ENCODE data around the gene AP3S1.
A peak's percentile ranks its signal among the peaks of the same experiment; 100 is the strongest.
"Not testable (repeated sequence)": the region's sequence is repeated elsewhere in the genome, so short reads cannot be mapped to it uniquely, and the experiment has no call there.

AP3S1 gene

DNA sequence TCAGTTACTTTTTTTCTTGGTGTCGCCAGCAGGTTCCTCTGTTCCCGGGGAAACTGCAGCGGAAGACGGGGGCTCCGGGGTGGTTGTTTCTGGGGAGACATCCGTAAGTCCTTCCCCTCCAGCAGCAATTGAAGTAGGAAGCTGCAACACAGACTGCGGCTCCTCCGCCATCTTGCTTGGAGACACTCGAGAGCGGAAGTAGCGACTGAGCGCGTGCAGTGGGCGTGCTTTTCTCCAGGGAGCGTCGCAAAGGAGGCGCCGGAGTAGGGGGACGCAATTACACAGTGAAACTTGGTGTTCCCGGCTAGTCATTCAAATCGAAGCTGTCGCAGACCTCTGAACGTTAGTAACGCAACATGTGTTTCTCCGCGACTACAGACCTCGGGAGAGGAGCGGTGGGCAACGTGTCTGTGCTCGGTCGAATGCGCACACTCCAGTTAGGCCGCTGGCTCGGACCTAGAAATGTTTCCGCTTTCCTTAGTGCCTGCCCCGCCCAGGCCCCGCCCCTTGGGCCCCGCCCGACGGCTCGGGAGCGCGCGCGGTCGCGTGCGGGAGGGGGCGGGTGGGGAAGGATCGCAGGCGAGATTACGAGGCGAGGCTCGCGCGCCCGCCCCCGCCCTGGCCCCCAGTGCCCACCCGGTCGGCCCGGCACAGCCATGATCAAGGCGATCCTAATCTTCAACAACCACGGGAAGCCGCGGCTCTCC lies at the start of gene AP3S1, which contains the start of gene ATG12:
TSS of gene AP3S1 (plus strand) at position 554 of the 707 bp plus-strand sequence. CDS start at position 657, 103 bp downstream.
TSS of gene ATG12 (minus strand) at position 184 of the 707 bp plus-strand sequence. CDS start at position 171, 13 bp downstream.
- DNase-seq (ENCODE audit: low spot score), result peak; percentile 95

DNA sequence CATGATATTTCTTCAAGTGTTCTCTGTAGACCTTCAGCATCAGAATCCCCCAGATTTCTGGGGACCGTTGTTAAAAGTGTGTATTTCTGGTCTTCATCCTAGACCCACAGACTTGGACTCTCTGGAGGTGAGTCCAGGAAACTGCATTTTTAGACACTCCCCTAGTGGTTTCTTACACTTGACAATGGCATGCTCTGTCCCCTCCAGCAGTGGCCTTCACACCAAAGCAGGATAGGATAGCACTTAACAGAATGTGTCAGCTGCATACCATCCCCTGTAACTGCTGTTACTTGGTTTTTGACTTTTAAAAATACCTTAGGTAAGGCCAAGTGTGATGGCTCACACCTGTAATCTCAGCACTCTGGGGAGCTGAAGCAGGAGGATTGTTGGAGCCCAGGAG lies 46.0 kb upstream of the AP3S1 start:
- peak; percentile 28 for DNase-seq (ENCODE audit: low spot score)

DNA sequence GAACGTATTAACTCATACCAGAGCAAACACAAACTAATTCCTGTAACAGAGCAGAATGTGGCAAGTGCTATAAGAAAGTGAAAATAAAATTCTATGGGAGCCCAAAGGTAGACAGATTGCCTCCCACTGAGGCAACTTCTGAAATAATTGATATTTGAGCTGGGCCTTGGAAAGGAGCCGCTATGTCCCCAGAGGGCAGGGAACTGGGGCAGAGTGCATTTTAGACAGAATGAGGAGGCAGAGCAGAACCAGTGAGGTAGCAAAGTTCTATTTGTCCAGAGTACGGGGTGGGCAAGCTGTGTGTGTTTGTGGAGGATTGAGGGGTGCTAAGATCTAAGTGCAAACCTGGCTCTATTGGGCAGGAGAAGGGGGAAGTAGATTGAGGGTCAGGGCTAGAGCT lies 45.1 kb upstream of the AP3S1 start:
- no peak for DNase-seq (ENCODE audit: low spot score)

DNA sequence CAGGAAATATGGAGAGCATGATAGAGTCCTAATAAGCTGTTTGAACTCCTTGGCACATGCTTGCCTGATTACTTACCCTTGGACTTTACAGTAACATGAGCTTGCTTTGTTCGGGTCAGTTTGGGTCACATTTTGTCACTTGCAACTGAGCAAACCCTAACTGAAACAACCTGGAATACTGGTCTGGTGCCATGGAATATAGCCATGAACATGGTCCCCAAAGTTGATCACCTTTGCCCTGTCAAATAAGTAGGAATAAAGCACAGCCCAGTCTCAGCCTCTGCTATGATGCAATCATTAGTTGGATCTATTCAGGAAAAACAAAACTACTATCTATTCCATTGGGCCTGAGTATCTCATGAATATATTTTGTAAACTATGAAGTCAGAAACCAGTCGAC lies 43.5 kb upstream of the AP3S1 start:
- DNase-seq (ENCODE audit: low spot score), result no peak

DNA sequence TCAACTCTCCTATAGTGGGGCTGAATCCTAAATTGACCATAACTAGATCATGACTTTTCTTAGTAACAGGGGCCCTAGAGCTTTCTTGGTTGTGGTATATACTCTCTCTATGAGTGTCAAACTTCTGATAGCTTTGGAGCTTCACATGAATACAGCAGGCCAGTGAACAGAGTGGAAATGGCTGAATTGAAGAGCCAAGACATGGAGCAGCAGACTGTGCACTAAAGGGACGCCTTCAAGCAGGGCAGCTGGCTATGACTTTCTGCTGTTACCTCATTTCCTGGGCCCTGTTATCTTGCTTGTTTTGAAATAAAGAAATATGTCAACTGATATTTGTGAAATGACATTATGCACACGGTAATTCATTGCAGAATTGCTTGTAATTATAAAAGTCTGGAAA lies 41.6 kb upstream of the AP3S1 start:
- no peak for DNase-seq (ENCODE audit: low spot score)

DNA sequence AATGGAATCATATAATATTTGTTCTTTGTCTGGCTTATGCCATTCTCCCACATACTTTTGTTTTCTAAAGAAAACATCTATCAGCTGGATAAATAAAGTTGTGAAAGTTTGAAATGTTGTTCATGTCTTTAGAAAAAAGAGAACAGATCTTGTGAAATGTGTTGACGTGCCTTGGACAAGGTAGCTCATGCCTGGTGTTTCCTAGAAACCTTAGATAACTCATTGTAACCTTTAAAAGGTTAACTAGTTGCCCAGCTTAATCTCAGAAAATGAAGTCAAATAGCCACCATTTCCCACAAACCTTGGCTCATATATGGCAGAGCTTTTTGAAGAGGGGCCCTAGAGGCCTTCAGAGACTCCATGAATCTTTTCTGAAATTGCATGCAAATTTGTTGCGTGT lies 40.6 kb upstream of the AP3S1 start:
- DNase-seq (ENCODE audit: low spot score), result no peak

DNA sequence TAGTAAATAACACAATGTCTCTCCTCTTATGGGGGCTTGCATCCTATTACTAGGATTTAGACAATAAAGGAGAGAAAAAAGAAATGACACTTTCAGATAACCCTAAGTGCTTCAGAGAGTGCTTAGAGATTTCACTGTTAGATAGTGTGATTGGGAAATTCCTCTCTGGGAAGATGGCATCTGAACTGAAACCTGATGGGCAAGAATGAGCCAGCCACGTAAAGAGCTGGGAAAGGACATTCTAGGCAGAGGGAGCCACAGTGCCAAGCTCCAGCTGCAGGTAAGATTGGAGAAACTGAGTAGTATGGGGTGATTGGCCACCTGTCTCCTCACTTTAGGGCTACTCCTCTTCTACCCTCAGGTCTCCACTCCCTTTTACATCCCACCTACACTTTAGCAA lies 39.8 kb upstream of the AP3S1 start:
- DNase-seq (ENCODE audit: low spot score), result no peak

DNA sequence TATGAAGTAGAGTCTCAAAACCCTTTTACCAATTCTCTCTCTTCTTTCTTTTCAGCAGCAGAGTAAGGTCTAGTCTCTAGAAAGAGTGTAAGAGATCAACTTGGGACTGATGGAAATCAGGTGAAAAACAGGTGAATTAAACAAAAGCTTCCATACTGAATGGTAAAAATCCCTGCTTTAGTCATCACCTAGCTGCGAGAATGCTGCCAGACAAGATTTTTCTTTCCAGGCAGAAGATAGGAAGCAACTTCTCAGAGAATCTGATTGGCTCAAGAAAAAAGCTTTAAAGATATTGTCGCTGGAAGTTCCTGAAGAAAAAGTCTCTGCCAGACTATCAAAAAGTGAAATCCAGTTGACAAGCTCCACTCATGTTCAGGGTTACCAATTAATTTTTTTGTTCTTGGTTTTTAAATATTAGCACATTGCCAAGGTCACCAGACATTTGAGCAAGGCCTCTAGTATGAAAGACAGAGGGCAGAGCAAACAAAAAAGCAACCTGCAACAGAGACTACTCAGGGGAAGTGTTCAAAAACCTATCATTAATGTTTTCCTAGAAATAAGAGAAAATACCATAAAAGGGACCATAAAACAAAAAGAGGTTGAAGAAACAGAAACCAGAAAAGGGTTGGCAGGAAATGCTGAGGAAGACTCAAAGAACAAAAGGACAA lies 34.6 kb upstream of the AP3S1 start:
- no peak for DNase-seq (ENCODE audit: low spot score)

DNA sequence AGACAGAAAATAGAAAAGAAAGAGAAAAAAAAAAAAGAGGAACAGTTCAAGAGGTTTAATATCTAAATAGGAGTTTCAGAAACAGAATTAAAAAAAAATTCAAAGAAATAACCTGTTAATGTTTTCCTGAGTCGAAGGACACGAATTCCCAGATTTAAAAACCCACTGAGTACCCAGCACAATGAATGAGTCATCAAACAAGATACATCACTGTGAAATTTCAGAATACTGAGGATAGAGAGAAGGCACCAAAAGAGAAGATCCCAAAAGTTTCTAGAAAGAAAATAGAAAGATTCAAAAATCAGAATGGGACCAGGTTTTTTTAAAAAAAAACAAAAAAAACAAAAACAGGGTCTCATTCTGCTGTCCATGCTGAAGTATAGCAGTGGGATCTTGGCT lies 34.1 kb upstream of the AP3S1 start:
- DNase-seq (ENCODE audit: low spot score), result no peak

DNA sequence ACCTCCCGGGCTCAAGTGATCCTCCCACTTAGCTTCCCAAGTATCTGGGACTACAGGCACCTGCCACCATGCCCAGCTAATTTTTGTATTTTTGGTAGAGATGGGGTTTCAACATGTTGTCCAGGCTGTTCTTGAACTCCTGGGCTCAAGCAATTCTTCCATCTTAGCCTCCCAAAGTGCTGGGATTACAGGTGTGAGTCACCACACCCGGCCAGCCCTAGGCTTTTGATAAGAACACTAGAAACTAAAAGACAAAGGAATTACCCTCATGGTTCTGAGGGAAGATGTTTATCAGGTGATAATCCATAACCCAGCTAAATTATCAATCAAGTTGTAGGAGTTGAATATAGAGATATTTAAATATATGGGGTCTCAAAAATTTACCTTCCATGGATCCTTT lies 33.7 kb upstream of the AP3S1 start:
- not testable (repeated sequence) for DNase-seq (ENCODE audit: low spot score)

DNA sequence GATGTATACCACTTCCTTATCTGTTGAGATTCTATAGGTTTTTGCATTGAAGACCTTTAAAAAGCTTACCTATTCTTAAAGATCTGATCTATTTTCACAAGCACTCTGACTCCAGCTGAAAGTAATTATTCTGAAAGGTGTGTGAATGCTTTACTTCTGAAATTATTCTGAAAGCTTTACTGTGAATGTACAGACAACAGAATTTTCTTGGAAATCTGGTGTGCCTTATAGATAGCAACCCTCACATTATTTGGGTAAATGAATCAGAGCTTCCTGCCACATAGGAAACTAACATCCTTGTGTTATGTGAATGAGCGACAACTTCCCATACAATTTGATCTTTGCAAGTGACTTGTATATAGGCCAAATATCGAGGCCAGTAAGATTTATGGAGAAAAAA lies 31.8 kb upstream of the AP3S1 start:
- DNase-seq (ENCODE audit: low spot score), result no peak

DNA sequence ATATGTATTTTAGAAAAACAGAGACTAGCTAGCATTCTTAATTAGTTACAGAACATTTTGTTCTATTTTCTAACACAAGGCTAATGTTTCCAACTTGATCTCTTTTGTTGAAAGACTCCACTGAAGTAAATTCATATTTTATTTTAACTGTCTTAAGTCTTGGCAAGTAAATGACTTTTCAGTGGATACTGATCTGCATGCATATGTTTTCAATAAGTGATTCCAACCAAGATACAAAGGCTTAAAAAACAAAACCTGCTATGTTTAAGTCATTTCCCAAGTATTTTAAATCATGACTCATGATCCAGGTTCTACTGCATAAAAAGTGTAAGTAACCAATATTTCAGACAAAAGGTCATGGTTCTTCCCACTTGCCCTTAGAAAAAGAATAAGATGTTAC lies 31.0 kb upstream of the AP3S1 start:
- no peak for DNase-seq (ENCODE audit: low spot score)

DNA sequence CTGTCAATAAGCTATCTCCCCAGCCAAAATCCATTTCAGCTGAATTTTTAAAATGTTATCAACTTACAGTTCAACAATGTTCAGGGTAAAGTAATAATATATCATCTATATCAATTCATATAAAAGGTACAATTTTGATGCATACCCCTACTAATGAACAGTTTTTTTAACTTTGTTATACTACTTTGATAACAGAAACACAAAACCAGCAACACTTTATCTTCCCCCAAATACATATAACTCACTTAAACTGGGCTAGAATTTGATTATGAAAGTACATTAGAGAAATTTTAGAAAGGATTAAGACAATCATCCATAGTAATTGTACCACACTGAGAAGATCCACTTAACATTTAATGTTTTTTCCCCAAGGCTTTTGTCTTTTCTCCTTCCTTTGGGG lies 30.3 kb upstream of the AP3S1 start:
- DNase-seq (ENCODE audit: low spot score), result no peak

DNA sequence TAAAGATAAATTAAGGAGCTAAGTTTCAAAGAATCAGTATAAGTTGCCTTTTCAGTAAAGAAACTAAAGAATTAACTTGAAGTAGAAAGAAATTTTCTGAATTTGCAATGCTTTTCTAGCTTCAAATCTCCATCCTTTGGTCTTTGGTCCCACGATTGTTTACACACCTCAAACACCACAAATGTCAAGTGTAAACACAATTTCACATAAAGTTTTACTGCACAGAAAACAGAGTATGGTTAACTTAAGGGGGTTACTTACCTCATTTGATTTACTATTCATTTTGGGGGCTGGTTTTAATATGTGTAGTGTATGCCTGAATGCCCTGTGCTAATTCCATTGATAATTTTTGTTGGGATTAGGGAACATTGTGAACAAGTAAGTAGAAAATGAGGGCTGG lies 29.4 kb upstream of the AP3S1 start:
- no peak for DNase-seq (ENCODE audit: low spot score)

DNA sequence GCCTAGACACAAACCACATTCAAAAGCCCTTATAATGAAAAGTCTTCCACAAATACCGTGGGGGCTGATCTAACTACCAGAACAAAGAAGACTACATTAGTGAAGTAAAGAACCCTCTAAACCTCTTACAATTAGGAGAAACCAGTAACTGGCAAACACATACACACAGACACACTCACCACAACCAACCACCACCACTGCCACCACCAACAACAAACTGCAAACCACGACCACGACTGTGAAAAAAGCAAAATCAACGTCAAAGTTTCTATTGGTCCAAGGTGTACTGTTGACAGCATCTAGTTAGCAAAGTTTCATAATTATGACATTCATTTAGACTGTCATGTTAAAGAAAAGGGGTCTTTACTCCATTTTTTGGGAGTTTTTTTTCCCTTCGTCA lies 28.0 kb upstream of the AP3S1 start:
- no peak for DNase-seq (ENCODE audit: low spot score)

DNA sequence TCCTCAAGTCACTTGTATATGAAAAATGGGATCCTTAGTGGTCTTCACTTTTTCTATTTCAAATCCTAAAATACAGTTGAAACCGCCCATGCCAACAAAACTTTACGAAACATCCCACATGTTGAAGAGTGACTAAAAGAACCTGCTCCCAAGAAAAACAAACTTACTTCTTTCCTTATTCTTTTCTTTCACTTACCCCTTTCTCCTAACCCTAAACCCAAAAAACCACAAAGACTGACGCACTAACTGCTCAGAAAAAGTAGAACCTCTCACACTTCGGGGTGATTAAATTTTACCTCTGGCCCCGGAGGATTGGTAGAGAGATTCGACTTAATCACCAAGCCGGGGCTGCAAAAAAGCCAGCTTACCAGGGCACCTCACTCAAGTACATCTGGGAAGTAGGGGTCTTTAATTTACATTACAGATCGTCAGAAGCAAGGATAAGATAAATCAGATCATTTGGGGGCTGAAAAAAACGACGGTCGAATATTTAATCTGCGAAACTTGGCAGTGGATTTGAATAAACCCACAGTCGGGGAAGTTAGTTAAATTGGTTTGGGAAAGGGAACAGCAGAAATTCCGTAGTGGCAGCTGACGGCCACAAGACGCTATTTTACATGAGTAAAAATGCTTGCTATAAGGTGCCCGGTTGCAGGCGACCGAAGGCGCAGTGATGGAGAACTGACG lies 26.6 kb upstream of the AP3S1 start:
- no peak for DNase-seq (ENCODE audit: low spot score)

DNA sequence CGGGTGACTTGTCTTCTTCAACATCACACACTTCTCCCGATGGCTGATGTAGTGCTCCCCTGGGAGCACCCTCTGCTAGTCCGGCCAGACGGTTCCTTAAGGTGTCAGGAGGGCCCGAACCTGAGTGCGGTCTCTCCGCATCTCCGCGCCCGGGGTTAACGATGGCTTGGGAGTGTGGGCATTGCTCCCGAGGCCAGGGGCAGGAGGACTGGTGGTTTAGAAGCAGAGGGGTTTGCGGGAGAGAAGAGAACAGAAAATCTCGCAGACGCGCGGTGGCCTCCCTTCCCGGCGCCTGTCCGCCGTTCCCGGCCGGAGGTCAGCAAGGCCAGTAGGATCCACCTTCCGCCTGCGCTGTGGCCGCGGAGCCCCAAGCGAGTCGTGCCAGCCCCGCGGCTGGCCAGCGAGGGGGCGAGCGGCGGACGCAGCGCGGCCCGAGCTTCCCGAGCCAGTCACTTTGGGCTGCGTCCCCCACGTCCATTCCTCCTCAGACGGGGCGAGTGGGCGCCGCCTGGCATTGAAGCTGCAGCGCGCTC lies 26.0 kb upstream of the AP3S1 start:
- DNase-seq (ENCODE audit: low spot score), result no peak

DNA sequence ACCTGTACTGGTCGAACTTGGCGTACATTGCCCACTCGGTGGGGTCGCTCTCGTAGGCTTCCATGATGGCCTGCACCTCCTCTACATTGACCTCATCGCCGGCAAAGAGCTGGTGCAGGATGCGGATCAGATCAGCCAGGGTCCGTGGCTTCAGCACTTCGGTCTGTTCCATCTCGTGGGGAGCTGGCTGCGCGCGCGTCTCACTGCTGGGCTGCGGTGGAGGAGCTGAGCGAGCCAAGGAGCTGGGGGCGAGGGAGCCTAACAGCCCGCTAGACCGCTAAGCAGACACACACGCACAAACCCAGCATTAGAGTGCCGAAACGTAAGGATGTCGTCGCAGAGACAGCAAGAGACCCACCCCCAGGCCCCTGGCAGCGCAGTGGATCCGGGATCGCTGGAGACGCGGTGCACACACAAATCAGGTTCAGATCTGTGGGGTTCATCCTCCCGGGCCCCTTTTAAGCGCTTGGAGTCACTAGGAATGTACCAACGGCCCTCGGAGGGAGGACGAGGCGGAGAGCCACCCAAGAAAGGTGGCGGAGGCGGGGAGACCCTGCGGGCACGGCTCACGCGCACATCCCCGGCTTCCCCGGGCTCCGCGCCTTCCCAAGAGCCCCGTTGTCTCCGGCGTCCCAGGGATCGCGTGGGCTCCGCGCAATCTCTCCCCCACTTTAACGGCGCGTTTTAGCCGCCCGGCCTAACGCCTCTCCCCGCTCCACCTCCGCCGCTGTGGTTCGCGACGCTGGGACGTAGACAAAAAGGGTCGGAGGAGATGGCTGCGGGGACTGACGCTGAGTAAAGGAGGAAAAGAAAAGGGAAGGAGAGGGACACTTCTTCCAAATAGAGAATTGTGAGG lies 25.3 kb upstream of the AP3S1 start, which contains the start of gene CDO1:
TSS of gene CDO1 (minus strand) at position 434 of the 856 bp plus-strand sequence. CDS start at position 172, 262 bp downstream.
- DNase-seq (ENCODE audit: low spot score), result no peak

DNA sequence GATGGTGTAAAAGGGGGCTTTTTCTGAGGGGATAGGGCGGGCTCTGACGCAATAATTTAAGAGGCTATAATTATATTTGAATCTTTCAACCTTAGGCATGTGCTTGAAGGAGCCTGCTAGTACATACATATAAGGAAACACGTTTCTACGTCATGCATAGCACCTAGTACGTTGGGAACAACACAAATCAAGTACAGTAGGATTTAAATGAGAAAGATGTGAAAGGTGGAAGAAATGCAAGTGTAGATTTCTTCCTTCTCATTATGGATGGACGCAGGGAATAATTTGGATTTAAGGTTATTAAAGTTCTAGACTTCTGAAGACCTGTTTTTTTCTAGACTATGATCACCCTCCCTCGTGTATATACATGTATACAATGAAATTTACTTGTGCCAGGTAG lies 24.3 kb upstream of the AP3S1 start:
- no peak for DNase-seq (ENCODE audit: low spot score)

DNA sequence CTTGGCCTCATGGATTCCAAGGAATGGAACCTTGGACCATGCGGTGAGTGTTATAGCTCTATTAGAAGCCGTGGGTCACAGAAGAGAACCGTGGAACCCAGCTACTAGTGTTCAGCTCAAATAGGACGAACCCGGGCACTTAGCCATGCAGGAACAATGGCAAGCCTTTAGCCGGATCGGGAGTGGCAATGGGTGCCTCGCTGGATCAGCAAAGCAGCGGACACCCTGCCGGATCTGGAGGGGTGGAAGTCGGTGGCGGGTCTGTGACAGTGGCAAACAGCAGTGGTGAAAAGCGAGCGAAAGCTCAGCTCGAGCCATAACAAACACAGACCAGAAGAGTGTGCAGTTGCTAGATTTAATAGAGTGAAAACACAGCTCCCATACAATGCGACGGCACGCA lies 22.9 kb upstream of the AP3S1 start:
- peak; percentile 32 for DNase-seq (ENCODE audit: low spot score)

DNA sequence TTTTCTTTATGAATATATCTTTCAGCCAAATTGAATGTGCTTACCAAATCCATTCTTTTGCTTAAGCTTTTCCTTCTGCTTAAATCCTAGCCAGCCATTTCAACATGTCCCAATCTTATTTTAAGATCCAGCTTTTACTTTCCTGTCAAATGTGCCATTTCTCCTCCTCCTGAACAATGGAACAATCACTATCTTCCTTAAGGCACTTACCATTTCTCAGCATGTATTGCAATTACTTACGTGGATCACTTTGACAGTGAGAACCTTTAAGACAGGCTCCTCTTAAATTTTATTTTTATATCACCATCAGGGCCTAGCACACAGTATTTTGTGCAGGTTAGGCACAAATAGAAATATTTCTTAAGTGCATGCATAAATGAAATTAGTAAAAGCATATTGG lies 20.9 kb upstream of the AP3S1 start:
- DNase-seq (ENCODE audit: low spot score), result no peak

DNA sequence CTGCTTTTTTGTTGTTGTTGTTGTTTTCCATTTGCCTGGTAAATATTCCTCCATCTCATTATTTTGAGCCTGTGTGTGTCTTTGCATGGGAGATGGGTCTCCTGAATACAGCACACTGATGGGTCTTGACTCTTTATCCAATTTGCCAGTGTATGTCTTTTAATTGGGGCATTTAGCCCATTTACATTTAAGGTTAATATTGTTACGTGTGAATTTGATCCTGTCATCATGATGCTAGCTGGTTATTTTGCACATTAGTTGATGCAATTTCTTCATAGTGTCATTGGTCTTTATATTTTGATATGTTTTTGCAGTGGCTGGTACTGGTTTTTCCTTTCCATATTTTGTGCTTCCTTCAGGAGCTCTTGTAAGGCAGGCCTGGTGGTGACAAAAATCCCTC lies 16.8 kb upstream of the AP3S1 start:
- DNase-seq (ENCODE audit: low spot score), result not testable (repeated sequence)
